IgD-negative memory B cell (primary cell): ENCODE measurements around the gene TRMT44. TPM values are rescaled to one million over a fixed set of nuclear protein-coding genes. Genes with fewer than 3 reads are reported as not detected.
A peak's percentile ranks its signal among the peaks of the same experiment; 100 is the strongest.

ENCODE experiments used
- H3K27ac Mint-ChIP-seq, 3 donors: one replicate each; pipeline ENCODE4 v1.8.0; 2020 to 2022; ENCODE audit warnings: mild to moderate bottlenecking in 3 of 3, mixed read lengths in 3 of 3, moderate library complexity in 1 of 3
- H3K27me3 Mint-ChIP-seq: one replicate; pipeline ENCODE4 v1.8.0; 2021; ENCODE audit warnings: mixed read lengths
- H3K36me3 Mint-ChIP-seq: one replicate; pipeline ENCODE4 v1.8.0; 2020; ENCODE audit warnings: mild to moderate bottlenecking, mixed read lengths
- H3K4me1 Mint-ChIP-seq, 3 donors: one replicate each; pipeline ENCODE4 v1.8.0; 2020 to 2022; ENCODE audit warnings: mixed read lengths in 3 of 3, mild to moderate bottlenecking in 1 of 3
- H3K4me3 Mint-ChIP-seq, 4 donors: one replicate each; pipeline ENCODE4 v1.8.0; 2020 to 2022; ENCODE audit warnings: mild to moderate bottlenecking in 4 of 4, mixed read lengths in 4 of 4, moderate library complexity in 3 of 4
- H3K9me3 Mint-ChIP-seq, 3 donors: one replicate each; pipeline ENCODE4 v1.8.0; 2020 to 2021; ENCODE audit warnings: mixed read lengths in 3 of 3, mild to moderate bottlenecking in 1 of 3
- polyA plus RNA-seq: library from polyadenylated mRNA; unstranded; fragments of 300-500 nt; fragmentation: Illumina TruSeq; gene quantifications from one replicate; pipeline ENCODE4 v1.2.3, GENCODE V29; 2021

The TRMT44 gene
- polyA plus RNA-seq, 1 donor from 2014 or later, result 18.0 TPM

- Mint-ChIP-seq H3K4me1 (no peaks in the 10 kb centered on the region), H3K9me3 (peaks cover 2 to 6% (median 2%) of the 10 kb centered on the region in 3 donors), H3K27me3 (peaks cover 2% of the 10 kb centered on the region), H3K4me3 (peak overlapping the region in 1 of 4 donors; percentile 6), H3K27ac (peak overlapping the region in 1 of 3 donors; percentile 19), H3K36me3 (no peaks in the 10 kb centered on the region)
Observed at GRCh38 chr4:8525383-8526120, 85.0 kb downstream of the TRMT44 start.

Other genes starting within 250 kb of the TRMT44 start
- gene SH3TC1, start 241.5 kb upstream of the TRMT44 start, polyA plus RNA-seq, result 39.8 TPM
- not detected for gene HTRA3, start 171.0 kb upstream of the TRMT44 start, polyA plus RNA-seq
- 13.1 TPM for gene ACOX3, start 54 bp upstream of the TRMT44 start, polyA plus RNA-seq
- not detected for gene GPR78, start 139.6 kb downstream of the TRMT44 start, polyA plus RNA-seq
- not detected for gene CPZ, start 152.0 kb downstream of the TRMT44 start, polyA plus RNA-seq